HCT116 (cell line): Measurements from ENCODE around the gene KIF12. TPM values are rescaled to one million over a fixed set of nuclear protein-coding genes. Genes with fewer than 3 reads are reported as not detected.

ENCODE experiments used
- ATAC-seq: fragments of 200-7000 bp; cut with Tn5 transposase; 2 replicates; pipeline ENCODE4 v1.9.1; 2020; ENCODE audit warnings: mild to moderate bottlenecking, moderate library complexity
- BruUV-seq: library from RNA; stranded (reverse); fragments of 400-500 nt; replicated peaks from 2 replicates; lab custom pipeline; 2021; lab: Mats Ljungman, UMichigan
- CTCF ChIA-PET: fragments of 300-600 bp; sonication (Branson Sonifier 250); formaldehyde crosslinking; loops from one replicate; lab custom pipeline; 2021; ENCODE audit warnings: antibody characterized with exemption; lab: Charles Lee
- POLR2A ChIA-PET: fragments of 300-600, 350-600 bp; sonication (Branson Sonifier 250); formaldehyde crosslinking; loops from one replicate; lab custom pipeline; 2021; ENCODE audit warnings: antibody characterized with exemption; lab: Charles Lee
- RAD21 ChIA-PET, 2 experiments: fragments of 300-600 bp; sonication (Branson Sonifier 250); formaldehyde crosslinking; loops; one replicate each; lab custom pipeline; 2023; ENCODE audit warnings: low total read pairs in 2 of 2; ENCODE audit not compliant: uncharacterized antibody in 2 of 2, unreplicated experiment in 2 of 2, low non-redundant PET in 1 of 2; lab: Charles Lee
- DNase-seq: peaks from one replicate; pipeline ENCODE4 v3.0.0-alpha.2; 2010; ENCODE audit warnings: low read depth, low spot score
- H2AFZ ChIP-seq: fragments of 200-600 bp; shearing (Covaris generic), sonication (generic); 2 replicates; pipeline ENCODE4 v1.6.1; 2017; ENCODE audit warnings: low read depth, mixed run types, mixed read lengths, antibody characterized with exemption, low read length; ENCODE audit not compliant: poor library complexity, severe bottlenecking
- H3K27ac ChIP-seq: 2 replicates; pipeline ENCODE4 v1.5.1; 2012; ENCODE audit warnings: low read depth, low read length
- H3K27me3 ChIP-seq: fragments of 200-600 bp; sonication (generic); 2 replicates; pipeline ENCODE4 v1.6.1; 2016; ENCODE audit warnings: mixed run types, low read length, mixed read lengths; ENCODE audit not compliant: insufficient read depth
- H3K36me3 ChIP-seq, 2 experiments: fragments of 200-500 bp in 1 of 2; fragments of 200-600 bp in 1 of 2; sonication (Bioruptor generic) in 1 of 2; sonication (generic) in 1 of 2; 2 replicates each; pipeline versions ENCODE4 v1.5.1 to v1.6.1; 2014 to 2016; ENCODE audit warnings: low read length in 2 of 2, inconsistent platforms in 1 of 2, mixed read lengths in 1 of 2, mixed run types in 1 of 2; ENCODE audit not compliant: insufficient read depth in 2 of 2, control insufficient read depth in 1 of 2
- H3K4me1 ChIP-seq, 2 experiments: fragments of 200-600 bp in 1 of 2; sonication (generic) in 1 of 2; 2 replicates each; pipeline versions ENCODE4 v1.5.1 to v1.6.1; 2012 to 2017; ENCODE audit warnings: low read length in 2 of 2, inconsistent platforms in 1 of 2, mild to moderate bottlenecking in 1 of 2, mixed read lengths in 1 of 2, mixed run types in 1 of 2, moderate library complexity in 1 of 2; ENCODE audit not compliant: insufficient read depth in 2 of 2, control insufficient read depth in 1 of 2
- H3K4me2 ChIP-seq: fragments of 200-600 bp; sonication (generic); 2 replicates; pipeline ENCODE4 v1.6.1; 2017; ENCODE audit warnings: mixed run types, low read length, mixed read lengths
- H3K4me3 ChIP-seq, 2 experiments: fragments of 200-600 bp in 1 of 2; sonication (generic) in 1 of 2; replicated peaks in 1 of 2; 2 replicates each; pipeline ENCODE4 v1.5.1; 2011 to 2016; ENCODE audit warnings: low read length in 2 of 2, control low read depth in 1 of 2, low read depth in 1 of 2, mild to moderate bottlenecking in 1 of 2, mixed read lengths in 1 of 2, mixed run types in 1 of 2
- H3K79me2 ChIP-seq: fragments of 200-600 bp; sonication (generic); 2 replicates; pipeline ENCODE4 v1.6.1; 2017; ENCODE audit warnings: mild to moderate bottlenecking, mixed run types, low read length, moderate library complexity, mixed read lengths; ENCODE audit not compliant: insufficient read depth
- H3K9ac ChIP-seq: fragments of 200-600 bp; sonication (generic); 2 replicates; pipeline ENCODE4 v1.6.1; 2016; ENCODE audit warnings: low read length, mixed read lengths
- H3K9me2 ChIP-seq: fragments of 200-600 bp; sonication (generic), shearing (Covaris generic); 2 replicates; pipeline ENCODE4 v1.6.1; 2017; ENCODE audit warnings: mixed run types, mild to moderate bottlenecking, moderate library complexity; ENCODE audit not compliant: insufficient read depth
- H3K9me3 ChIP-seq, 2 experiments: fragments of 200-500 bp in 1 of 2; fragments of 200-600 bp in 1 of 2; sonication (Bioruptor generic) in 1 of 2; sonication (generic) in 1 of 2; 2 replicates each; pipeline ENCODE4 v1.6.1; 2014 to 2017; ENCODE audit warnings: low read length in 2 of 2, mixed read lengths in 2 of 2, inconsistent platforms in 1 of 2, low read depth in 1 of 2, mild to moderate bottlenecking in 1 of 2, mixed run types in 1 of 2, moderate library complexity in 1 of 2; ENCODE audit not compliant: control insufficient read depth in 1 of 2, insufficient read depth in 1 of 2
- H4K20me1 ChIP-seq: fragments of 200-600 bp; sonication (generic), shearing (Covaris generic); 2 replicates; pipeline ENCODE4 v1.6.1; 2017; ENCODE audit warnings: mixed run types, mild to moderate bottlenecking, moderate library complexity; ENCODE audit not compliant: insufficient read depth
- EZH2phosphoT487 ChIP-seq: fragments of 200-600 bp; IDR thresholded peaks from 2 replicates; pipeline ENCODE4 v1.6.1; 2018; ENCODE audit warnings: antibody characterized with exemption, borderline replicate concordance
- FOSL1 ChIP-seq: IDR thresholded peaks from 2 replicates; pipeline ENCODE4 v1.6.1; 2012; ENCODE audit warnings: low read depth
- POLR2A ChIP-seq: IDR thresholded peaks from 2 replicates; pipeline ENCODE4 v1.7.0; 2011; ENCODE audit warnings: borderline replicate concordance; ENCODE audit not compliant: insufficient read depth, insufficient read length; ENCODE audit errors: extremely low read depth
- POLR2AphosphoS5 ChIP-seq: IDR thresholded peaks from 2 replicates; pipeline ENCODE4 v1.6.1; 2011; ENCODE audit warnings: mild to moderate bottlenecking, low read depth, low read length, moderate library complexity
- SRF ChIP-seq: IDR thresholded peaks from 2 replicates; pipeline ENCODE4 v1.6.1; 2012; ENCODE audit warnings: low read depth
- YY1 ChIP-seq: IDR thresholded peaks from 2 replicates; pipeline ENCODE4 v1.6.1; 2011; ENCODE audit warnings: low read length, low read depth, moderate library complexity, mild to moderate bottlenecking; ENCODE audit not compliant: insufficient replicate concordance; ENCODE audit errors: extremely low read depth
- intact Hi-C: fragments of 100-400 bp; cut with micrococcal nuclease; formaldehyde crosslinking; loops from 2 replicates; pipeline ENCODE4 v1.10.0; 2022
- total RNA-seq: library from RNA; stranded (reverse); gene quantifications from one replicate; pipeline ENCODE4 v1.2.1, GENCODE V29; 2021; ENCODE audit not compliant: unreplicated experiment
- TF ChIP-seq, protein P1 (sequence below): IDR thresholded peaks from 2 replicates; pipeline ENCODE4 v1.6.1; 2012; ENCODE audit warnings: low read depth
- TF ChIP-seq, protein P2 (sequence below): IDR thresholded peaks from 2 replicates; pipeline ENCODE4 v1.6.1; 2012
- TF ChIP-seq, protein P3 (sequence below): IDR thresholded peaks from 2 replicates; pipeline ENCODE4 v1.6.1; 2012

The KIF12 gene
- total RNA-seq, 1 experiment from 2014 or later = 6.4 TPM

DNA sequence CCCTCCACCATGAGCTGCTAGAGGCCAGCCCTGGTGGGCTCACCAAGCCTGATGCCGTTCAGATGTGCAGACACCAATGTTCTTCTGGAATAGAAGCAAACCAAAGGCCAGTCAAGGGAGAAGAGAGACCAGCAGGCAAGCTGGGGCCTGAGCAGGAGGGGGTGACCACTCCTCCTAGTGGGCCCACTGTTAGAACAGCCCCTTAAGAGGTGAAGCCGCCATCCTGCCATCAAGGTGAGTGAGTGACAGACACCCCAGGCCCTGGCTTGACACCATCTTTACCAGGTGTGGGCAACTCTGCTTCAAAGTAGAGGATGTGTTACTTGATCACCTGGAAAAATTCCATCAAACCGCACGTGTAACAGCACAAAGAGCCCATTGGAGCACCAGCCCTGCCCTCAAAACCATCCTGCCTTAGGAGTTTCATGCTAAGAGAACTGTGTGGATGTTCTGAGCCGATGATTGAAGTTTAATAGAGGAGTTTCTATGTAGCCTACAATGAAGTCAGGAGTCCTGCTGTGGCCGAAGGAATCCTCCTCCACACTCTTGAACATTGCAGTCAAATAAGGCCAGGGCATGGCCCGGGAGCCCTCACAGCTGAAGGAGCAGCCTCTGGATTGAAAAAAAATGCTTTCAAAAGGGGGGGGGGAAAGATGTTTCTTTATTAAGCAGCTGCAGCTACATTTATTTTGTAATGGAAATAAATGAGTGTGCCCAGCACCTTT lies 41.8 kb downstream of the KIF12 start:
- DNase-seq (no peak), ATAC-seq (no peak)
- BruUV-seq = no TSS peak
- H3K36me3 ChIP-seq = no peaks in the 10 kb centered on the region
- H3K27me3 ChIP-seq = no peaks in the 10 kb centered on the region
- no peaks in the 10 kb centered on the region for H4K20me1 ChIP-seq
- CTCF ChIA-PET = interaction anchor here (1.1 kb wide), 1 partner anchor 25 kb away, joined by 3 read pairs; no protein-coding TSS in a partner anchor
- H3K9me3 ChIP-seq = no peaks in the 10 kb centered on the region
- no peak overlapping the region for H2AFZ ChIP-seq
- H3K4me2 ChIP-seq = no peak overlapping the region
- TF ChIP-seq, protein P1, sequence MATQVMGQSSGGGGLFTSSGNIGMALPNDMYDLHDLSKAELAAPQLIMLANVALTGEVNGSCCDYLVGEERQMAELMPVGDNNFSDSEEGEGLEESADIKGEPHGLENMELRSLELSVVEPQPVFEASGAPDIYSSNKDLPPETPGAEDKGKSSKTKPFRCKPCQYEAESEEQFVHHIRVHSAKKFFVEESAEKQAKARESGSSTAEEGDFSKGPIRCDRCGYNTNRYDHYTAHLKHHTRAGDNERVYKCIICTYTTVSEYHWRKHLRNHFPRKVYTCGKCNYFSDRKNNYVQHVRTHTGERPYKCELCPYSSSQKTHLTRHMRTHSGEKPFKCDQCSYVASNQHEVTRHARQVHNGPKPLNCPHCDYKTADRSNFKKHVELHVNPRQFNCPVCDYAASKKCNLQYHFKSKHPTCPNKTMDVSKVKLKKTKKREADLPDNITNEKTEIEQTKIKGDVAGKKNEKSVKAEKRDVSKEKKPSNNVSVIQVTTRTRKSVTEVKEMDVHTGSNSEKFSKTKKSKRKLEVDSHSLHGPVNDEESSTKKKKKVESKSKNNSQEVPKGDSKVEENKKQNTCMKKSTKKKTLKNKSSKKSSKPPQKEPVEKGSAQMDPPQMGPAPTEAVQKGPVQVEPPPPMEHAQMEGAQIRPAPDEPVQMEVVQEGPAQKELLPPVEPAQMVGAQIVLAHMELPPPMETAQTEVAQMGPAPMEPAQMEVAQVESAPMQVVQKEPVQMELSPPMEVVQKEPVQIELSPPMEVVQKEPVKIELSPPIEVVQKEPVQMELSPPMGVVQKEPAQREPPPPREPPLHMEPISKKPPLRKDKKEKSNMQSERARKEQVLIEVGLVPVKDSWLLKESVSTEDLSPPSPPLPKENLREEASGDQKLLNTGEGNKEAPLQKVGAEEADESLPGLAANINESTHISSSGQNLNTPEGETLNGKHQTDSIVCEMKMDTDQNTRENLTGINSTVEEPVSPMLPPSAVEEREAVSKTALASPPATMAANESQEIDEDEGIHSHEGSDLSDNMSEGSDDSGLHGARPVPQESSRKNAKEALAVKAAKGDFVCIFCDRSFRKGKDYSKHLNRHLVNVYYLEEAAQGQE = no peak
- RAD21 ChIA-PET = no interaction called here
- H3K4me1 ChIP-seq = no peaks in the 10 kb centered on the region
- no peak overlapping the region for H3K4me3 ChIP-seq
- no peak overlapping the region for H3K27ac ChIP-seq
- H3K9me2 ChIP-seq = no peaks in the 10 kb centered on the region
- H3K9ac ChIP-seq = no peak overlapping the region
- intact Hi-C loops = no loop called here
- H3K79me2 ChIP-seq = no peaks in the 10 kb centered on the region
- POLR2A ChIA-PET = no interaction called here

GRCh38 chr9:114056527-114056926 lies 42.6 kb downstream of the KIF12 start:
- CTCF ChIA-PET = no interaction called here
- ATAC-seq (no peak), DNase-seq (no peak)
- intact Hi-C loops = no loop called here
- Histone ChIP-seq H3K27ac (no peak overlapping the region), H3K4me3 (no peak overlapping the region), H3K4me1 (no peaks in the 10 kb centered on the region), H3K4me2 (no peak overlapping the region), H3K9me2 (no peaks in the 10 kb centered on the region), H3K9me3 (no peaks in the 10 kb centered on the region), H3K79me2 (no peaks in the 10 kb centered on the region), H2AFZ (no peak overlapping the region), H3K36me3 (no peaks in the 10 kb centered on the region), H3K9ac (no peak overlapping the region), H3K27me3 (no peaks in the 10 kb centered on the region), H4K20me1 (no peaks in the 10 kb centered on the region)
- BruUV-seq = no TSS peak
- POLR2A ChIA-PET = no interaction called here
- RAD21 ChIA-PET = no interaction called here
- TF ChIP-seq, protein P2, sequence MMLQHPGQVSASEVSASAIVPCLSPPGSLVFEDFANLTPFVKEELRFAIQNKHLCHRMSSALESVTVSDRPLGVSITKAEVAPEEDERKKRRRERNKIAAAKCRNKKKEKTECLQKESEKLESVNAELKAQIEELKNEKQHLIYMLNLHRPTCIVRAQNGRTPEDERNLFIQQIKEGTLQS = no peak
- TF ChIP-seq POLR2AphosphoS5 = no peak
- no peak for TF ChIP-seq EZH2phosphoT487
- no peak for TF ChIP-seq YY1
- TF ChIP-seq FOSL1 = no peak
- TF ChIP-seq, protein P3, sequence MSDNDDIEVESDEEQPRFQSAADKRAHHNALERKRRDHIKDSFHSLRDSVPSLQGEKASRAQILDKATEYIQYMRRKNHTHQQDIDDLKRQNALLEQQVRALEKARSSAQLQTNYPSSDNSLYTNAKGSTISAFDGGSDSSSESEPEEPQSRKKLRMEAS = no peak
- TF ChIP-seq POLR2A = no peak
- TF ChIP-seq SRF = no peak
